ENCODE data around the gene EPHA2.

GRCh38 chr1:16148329-16149092, 7.4 kb downstream of the EPHA2 start:
- TF ChIP-seq CTCF (IDR thresholded peaks at IDR 0.05) = no peak
- TF ChIP-seq ZFX (IDR thresholded peaks at IDR 0.05; ENCODE audit: borderline replicate concordance) = no peak
